HG03039 (cell line): ENCODE measurements around the gene ASMT.
"Not testable (repeated sequence)": the region's sequence is repeated elsewhere in the genome, so short reads cannot be mapped to it uniquely, and the experiment has no call there.

Experiments
- ATAC-seq: cut with Tn5 transposase; IDR thresholded peaks from one replicate; pipeline ENCODE4 v1.9.1; 2021; ENCODE audit warnings: mild to moderate bottlenecking, moderate library complexity; ENCODE audit not compliant: unreplicated experiment

ASMT gene, protein sequence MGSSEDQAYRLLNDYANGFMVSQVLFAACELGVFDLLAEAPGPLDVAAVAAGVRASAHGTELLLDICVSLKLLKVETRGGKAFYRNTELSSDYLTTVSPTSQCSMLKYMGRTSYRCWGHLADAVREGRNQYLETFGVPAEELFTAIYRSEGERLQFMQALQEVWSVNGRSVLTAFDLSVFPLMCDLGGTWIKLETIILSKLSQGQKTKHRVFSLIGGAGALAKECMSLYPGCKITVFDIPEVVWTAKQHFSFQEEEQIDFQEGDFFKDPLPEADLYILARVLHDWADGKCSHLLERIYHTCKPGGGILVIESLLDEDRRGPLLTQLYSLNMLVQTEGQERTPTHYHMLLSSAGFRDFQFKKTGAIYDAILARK

GRCh38 chrX:1614927-1615326 is at the start of gene ASMT:
TSS of gene ASMT (plus strand) at chrX:1615059. CDS start at chrX:1615200, 141 bp downstream.
- no peak for ATAC-seq

GRCh38 chrX:1574181-1574580 is 40.7 kb upstream of the ASMT start:
- ATAC-seq, result not testable (repeated sequence)

GRCh38 chrX:1576201-1576992 is 38.5 kb upstream of the ASMT start:
- no peak for ATAC-seq

DNA sequence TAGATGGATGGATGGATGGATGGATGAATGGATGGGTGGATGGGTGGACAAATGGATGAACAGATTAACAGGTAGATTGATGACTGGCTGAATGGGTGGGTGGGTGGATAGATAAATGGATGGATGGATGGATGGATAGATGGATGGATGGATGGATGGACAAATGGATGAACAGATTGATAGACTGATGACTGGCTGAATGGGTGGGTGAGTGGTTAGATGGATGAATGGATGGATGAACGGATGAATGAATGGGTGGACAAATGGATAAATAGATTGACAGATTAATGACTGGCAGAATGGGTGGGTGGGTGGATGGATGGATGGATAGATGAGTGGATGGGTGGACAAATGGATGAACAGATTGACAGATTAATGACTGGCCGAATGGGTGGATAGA is 37.0 kb upstream of the ASMT start:
- ATAC-seq, result no peak

DNA sequence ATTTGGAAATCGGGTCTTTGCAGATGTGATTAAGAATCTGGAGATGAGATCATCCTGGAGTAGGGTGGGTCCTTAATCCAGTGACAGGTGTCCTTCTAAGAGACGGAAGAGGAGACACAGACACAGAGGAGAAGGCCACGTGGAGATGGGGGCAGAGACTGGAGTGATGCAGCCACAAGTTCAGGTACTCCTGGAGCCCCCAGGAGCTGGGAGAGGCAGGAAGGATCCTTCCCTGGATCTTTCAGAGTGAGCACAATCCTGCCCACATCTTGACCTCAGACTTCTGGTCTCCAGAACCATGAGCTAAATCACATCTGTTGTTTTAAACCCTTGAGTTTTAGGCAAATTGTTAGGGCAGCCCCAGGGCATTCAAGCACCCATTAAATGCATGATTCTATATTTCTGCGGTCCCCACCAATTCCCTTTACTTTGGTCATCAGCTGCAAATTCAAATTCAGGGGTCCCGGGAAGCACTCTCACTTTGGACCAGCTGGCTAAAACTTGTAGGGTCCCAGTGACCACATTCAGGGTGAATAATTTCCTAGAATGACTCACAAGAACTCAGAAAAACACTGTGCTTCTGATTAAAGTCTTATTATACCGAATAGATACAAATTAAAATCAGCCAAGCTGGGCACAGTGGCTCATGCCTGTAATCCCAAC is 36.2 kb upstream of the ASMT start:
- ATAC-seq, result no peak

- ATAC-seq, result no peak
Measured at GRCh38 chrX:1581132-1581531, 33.7 kb upstream of the ASMT start.

DNA sequence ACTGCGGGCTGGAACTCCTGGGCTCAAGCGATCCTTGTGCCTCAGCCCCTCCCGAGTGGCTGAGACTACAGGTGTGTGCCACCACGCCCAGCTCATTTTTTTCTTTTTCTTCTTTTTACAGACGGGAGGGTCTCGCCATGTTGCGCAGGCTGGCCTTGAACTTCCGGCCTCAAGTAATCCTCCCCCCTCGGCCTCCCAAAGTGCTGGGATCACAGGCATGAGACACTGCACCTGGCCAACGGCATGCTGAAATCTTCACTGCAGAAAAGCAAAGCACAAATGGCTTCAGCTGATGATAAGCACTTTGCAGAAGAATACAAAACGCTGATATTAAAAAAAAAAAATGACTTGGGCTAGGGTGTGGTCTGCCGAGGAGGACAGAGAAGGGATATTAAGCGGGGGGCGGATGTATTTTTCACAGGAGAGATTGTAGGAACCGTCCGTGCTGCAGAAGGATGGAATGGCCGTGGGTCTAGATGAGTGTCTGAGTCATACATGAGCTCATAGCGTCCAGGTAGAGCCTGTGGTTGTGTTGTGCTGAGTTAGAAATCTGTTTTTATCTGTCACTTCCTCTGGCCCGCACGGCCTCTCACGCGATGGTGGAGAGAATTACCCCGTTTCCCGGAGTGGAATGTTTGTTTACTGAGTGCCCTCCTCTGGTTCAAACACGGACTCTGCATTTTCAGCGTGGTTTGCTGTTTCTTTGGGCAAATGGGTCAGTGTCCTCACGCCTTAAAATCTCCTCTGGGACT is 32.0 kb upstream of the ASMT start:
- peak; percentile 79 for ATAC-seq

- ATAC-seq, result no peak
Measured at GRCh38 chrX:1584237-1585011, 30.4 kb upstream of the ASMT start.

DNA sequence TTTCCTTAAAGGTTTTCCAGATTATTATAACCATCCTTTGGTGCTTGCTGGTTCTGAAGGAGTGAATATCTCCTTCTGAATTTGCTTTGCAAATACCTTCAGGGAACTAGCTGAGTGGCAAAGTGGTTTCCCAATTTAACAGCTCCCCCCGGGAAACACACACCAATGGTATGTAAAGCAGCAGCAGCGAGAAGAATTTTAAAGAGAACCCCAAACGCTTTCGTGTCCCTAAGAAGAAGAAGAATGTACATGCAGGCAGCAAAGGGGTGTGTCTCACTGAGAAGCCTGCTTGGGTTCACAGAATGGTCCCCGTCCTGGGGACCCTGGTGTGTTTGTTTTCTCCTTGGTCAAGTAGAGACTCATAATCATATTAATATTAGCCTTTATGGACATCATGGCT is 27.7 kb upstream of the ASMT start:
- no peak for ATAC-seq

- no peak for ATAC-seq
Measured at GRCh38 chrX:1589356-1590130, 25.3 kb upstream of the ASMT start.

- ATAC-seq, result peak; percentile 75
Measured at GRCh38 chrX:1591102-1591862, 23.6 kb upstream of the ASMT start, which contains the start of gene AKAP17A. TSS of gene AKAP17A (plus strand) at chrX:1591604. CDS start at chrX:1593463, 1,859 bp downstream.

DNA sequence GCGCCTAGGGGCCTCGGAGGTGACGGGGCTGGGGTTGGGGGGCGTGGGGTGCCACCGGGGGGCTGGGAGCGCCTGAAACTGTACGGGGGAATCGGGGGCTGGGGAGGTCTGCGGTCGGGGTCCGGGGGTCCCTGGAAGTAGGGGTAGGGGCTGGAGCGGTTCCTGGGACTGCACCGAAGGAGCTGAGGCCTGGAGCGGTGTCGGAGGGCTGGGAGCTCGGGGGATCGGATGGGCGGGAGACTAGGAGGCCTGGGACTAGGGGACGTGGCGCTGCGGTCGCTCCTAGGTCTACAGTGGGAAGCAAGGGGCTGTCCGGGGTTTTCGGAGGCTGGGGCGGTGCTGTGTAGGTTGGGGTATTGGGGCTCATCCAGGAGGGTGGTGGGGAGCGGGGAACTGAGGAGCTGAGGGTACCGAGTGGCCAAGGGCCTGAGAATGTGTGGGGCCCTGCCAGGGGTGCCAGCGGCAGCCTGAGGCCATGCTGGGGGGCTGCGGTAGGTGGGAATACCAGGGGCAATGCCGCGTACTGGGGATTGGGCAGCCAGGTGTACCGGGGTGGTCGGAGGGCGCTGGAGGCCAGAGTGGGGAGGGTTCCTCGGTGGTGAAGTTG is 22.9 kb upstream of the ASMT start:
- ATAC-seq, result no peak

DNA sequence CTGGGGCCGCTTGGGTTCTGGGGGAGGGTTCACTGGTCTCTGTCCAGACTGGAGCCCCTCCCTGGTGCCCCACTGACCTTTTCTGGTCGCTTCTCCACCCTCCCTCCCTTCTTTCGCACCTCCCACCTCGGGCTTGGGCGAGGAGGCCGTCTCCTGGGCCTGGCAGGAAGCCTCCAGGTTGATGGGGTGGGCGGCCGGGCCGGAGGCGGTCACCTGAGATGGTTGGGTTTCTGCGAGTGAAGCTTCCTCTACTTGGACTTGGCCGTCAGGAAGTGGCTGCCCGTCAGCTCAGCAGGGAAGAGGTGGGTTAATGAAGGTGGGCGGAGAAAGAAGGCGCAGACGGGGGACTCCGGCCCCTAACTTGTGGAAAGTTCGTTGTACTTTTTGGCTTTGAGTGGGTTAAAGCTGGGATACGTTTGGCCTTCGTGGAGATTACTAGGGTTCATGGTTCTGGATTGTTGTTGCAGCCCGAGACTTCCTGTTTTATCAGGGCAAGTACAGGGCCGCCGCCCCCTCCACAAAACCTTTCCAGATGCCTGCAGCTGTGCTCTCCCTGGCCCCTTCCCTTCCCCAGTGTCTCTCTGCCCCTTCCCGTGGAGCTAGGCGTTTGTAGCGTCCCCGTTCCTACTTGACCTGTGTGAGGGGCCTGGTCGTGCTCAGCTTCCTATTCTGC is 22.3 kb upstream of the ASMT start:
- ATAC-seq, result peak; percentile 28

GRCh38 chrX:1593286-1594271 is 21.3 kb upstream of the ASMT start:
- ATAC-seq, result no peak

- no peak for ATAC-seq
Measured at GRCh38 chrX:1595711-1596060, 19.2 kb upstream of the ASMT start.

- ATAC-seq, result no peak
Measured at GRCh38 chrX:1596676-1597344, 18.0 kb upstream of the ASMT start.
